WTC11 (cell line): Measurements from ENCODE around the gene SHROOM1. TPM values are rescaled to one million over a fixed set of nuclear protein-coding genes. Genes with fewer than 3 reads are reported as not detected.

ENCODE experiments used
- ATAC-seq: fragments of 200-7000 bp; cut with Tn5 transposase; 2 replicates; pipeline ENCODE4 v1.10.0; 2021; ENCODE audit warnings: mild to moderate bottlenecking, moderate library complexity
- CTCF ChIA-PET: fragments of 300-600 bp; sonication (Branson Sonifier 250); formaldehyde crosslinking; loops from one replicate; lab custom pipeline; 2021; ENCODE audit warnings: antibody characterized with exemption; lab: Charles Lee
- POLR2A ChIA-PET: fragments of 350-600 bp; sonication (Branson Sonifier 250); formaldehyde crosslinking; loops from one replicate; lab custom pipeline; 2021; ENCODE audit warnings: antibody characterized with exemption; lab: Charles Lee
- DNase-seq: peaks from one replicate; pipeline ENCODE4 v3.0.0; 2021; ENCODE audit warnings: low spot score
- H3K27ac Mint-ChIP-seq: 2 replicates; pipeline ENCODE4 v1.8.0; 2021; ENCODE audit warnings: mixed read lengths
- H3K27me3 Mint-ChIP-seq: 2 replicates; pipeline ENCODE4 v1.8.0; 2021; ENCODE audit warnings: low read depth, mild to moderate bottlenecking, moderate library complexity, mixed read lengths
- H3K36me3 Mint-ChIP-seq: 2 replicates; pipeline ENCODE4 v1.8.0; 2021; ENCODE audit warnings: mixed read lengths
- H3K4me1 Mint-ChIP-seq: 2 replicates; pipeline ENCODE4 v1.8.0; 2022; ENCODE audit warnings: mixed read lengths
- H3K4me3 Mint-ChIP-seq: 2 replicates; pipeline ENCODE4 v1.8.0; 2021; ENCODE audit warnings: mild to moderate bottlenecking, moderate library complexity, mixed read lengths
- H3K9me3 Mint-ChIP-seq: 2 replicates; pipeline ENCODE4 v1.8.0; 2021; ENCODE audit warnings: mixed read lengths
- AR ChIP-seq: fragments of 250-450 bp; sonication (Bioruptor Pico); IDR thresholded peaks from 2 replicates; pipeline ENCODE4 v1.9.0; 2021; ENCODE audit warnings: mild to moderate bottlenecking
- CREB1 ChIP-seq: sonication (generic); formaldehyde crosslinking; IDR thresholded peaks from 2 replicates; pipeline ENCODE4 v1.8.0; 2023; ENCODE audit warnings: mild to moderate bottlenecking, missing genetic modification reagents
- CREM ChIP-seq: sonication (generic); formaldehyde crosslinking; IDR thresholded peaks from 2 replicates; pipeline ENCODE4 v1.8.1; 2022; ENCODE audit warnings: mild to moderate bottlenecking, missing genetic modification reagents, moderate library complexity
- CTCF ChIP-seq: fragments of 200-600 bp; IDR thresholded peaks from 2 replicates; pipeline ENCODE4 v1.8.0; 2022; ENCODE audit warnings: antibody characterized with exemption
- ETV6 ChIP-seq: sonication (generic); formaldehyde crosslinking; IDR thresholded peaks from 2 replicates; pipeline ENCODE4 v1.8.1; 2022; ENCODE audit warnings: mild to moderate bottlenecking, missing genetic modification reagents
- GABPB1 ChIP-seq: sonication (generic); formaldehyde crosslinking; IDR thresholded peaks from 2 replicates; pipeline ENCODE4 v1.8.1; 2023; ENCODE audit warnings: mild to moderate bottlenecking, missing genetic modification reagents
- HMGXB4 ChIP-seq: sonication (generic); formaldehyde crosslinking; IDR thresholded peaks from 2 replicates; pipeline ENCODE4 v1.8.1; 2023; ENCODE audit warnings: mild to moderate bottlenecking, moderate library complexity, missing genetic modification reagents
- IRF2 ChIP-seq: sonication (generic); formaldehyde crosslinking; IDR thresholded peaks from 2 replicates; pipeline ENCODE4 v1.8.0; 2022; ENCODE audit warnings: low read depth, missing genetic modification reagents, borderline replicate concordance
- KAT7 ChIP-seq: sonication (generic); formaldehyde crosslinking; IDR thresholded peaks from 2 replicates; pipeline ENCODE4 v1.8.1; 2023; ENCODE audit warnings: missing genetic modification reagents, mild to moderate bottlenecking, borderline replicate concordance
- MLX ChIP-seq: sonication (generic); formaldehyde crosslinking; IDR thresholded peaks from 2 replicates; pipeline ENCODE4 v1.8.1; 2023; ENCODE audit warnings: mild to moderate bottlenecking, missing genetic modification reagents, moderate library complexity
- NFE2L1 ChIP-seq: sonication (generic); formaldehyde crosslinking; IDR thresholded peaks from 2 replicates; pipeline ENCODE4 v1.8.1; 2023; ENCODE audit warnings: missing genetic modification reagents
- PREB ChIP-seq: sonication (generic); formaldehyde crosslinking; IDR thresholded peaks from 2 replicates; pipeline ENCODE4 v1.8.1; 2022; ENCODE audit warnings: mild to moderate bottlenecking, missing genetic modification reagents, moderate library complexity, borderline replicate concordance
- SMAD3 ChIP-seq: sonication (generic); formaldehyde crosslinking; IDR thresholded peaks from 2 replicates; pipeline ENCODE4 v1.8.0; 2022; ENCODE audit warnings: missing genetic modification reagents, mild to moderate bottlenecking, borderline replicate concordance
- SMAD4 ChIP-seq: sonication (generic); formaldehyde crosslinking; IDR thresholded peaks from 2 replicates; pipeline ENCODE4 v1.8.0; 2022; ENCODE audit warnings: mild to moderate bottlenecking, missing genetic modification reagents
- TEAD4 ChIP-seq: sonication (generic); formaldehyde crosslinking; IDR thresholded peaks from 2 replicates; pipeline ENCODE4 v1.8.0; 2022; ENCODE audit warnings: mild to moderate bottlenecking, missing genetic modification reagents
- ZNF416 ChIP-seq: fragments of 250-450 bp; sonication (Bioruptor Pico); IDR thresholded peaks from 2 replicates; pipeline ENCODE4 v1.9.0; 2021; ENCODE audit warnings: mild to moderate bottlenecking, inconsistent platforms
- total RNA-seq: library from RNA; stranded (reverse); gene quantifications from 3 replicates; pipeline ENCODE4 v1.2.3, GENCODE V29; 2021

The SHROOM1 gene
- total RNA-seq, 1 experiment from 2014 or later: 8.1 TPM

GRCh38 chr5:132785365-132785764 lies 45.1 kb downstream of the SHROOM1 start:
- Mint-ChIP-seq H3K9me3 (peaks cover 6% of the 10 kb centered on the region), H3K4me1 (peaks cover 6% of the 10 kb centered on the region; the same call in 1 of the 2 replicates), H3K4me3 (no peak overlapping the region), H3K27ac (no peak overlapping the region), H3K36me3 (no peaks in the 10 kb centered on the region), H3K27me3 (peaks cover 14% of the 10 kb centered on the region)
- CTCF ChIA-PET: interaction anchor here (0.7 to 1.4 kb wide), 4 partner anchors 22 to 636 kb away, joined by 3 to 4 read pairs (median 3); partner anchors contain the start of gene CCNI2
- ATAC-seq: no peak
- TF ChIP-seq SMAD4: no peak
- no peak for TF ChIP-seq IRF2
- TF ChIP-seq, all 79 proteins: peak for 0
- no peak for DNase-seq
- POLR2A ChIA-PET: no interaction called here

GRCh38 chr5:132782101-132782500 lies 48.3 kb downstream of the SHROOM1 start:
- ATAC-seq: no peak
- H3K9me3 Mint-ChIP-seq: peaks cover 6% of the 10 kb centered on the region
- TF ChIP-seq KAT7 (CRISPR knock-in tag) (no peak), SMAD3 (CRISPR knock-in tag) (no peak), CREB1 (CRISPR knock-in tag) (no peak), ETV6 (no peak), ZNF416 (no peak), IRF2 (no peak), CREM (CRISPR knock-in tag) (no peak)
- POLR2A ChIA-PET: no interaction called here
- H3K27me3 Mint-ChIP-seq: peaks cover 38% of the 10 kb centered on the region
- CTCF ChIA-PET: interaction anchor here (1.4 kb wide), 1 partner anchor 25 kb away, joined by 5 read pairs; no protein-coding TSS in a partner anchor
- H3K36me3 Mint-ChIP-seq: no peaks in the 10 kb centered on the region
- H3K4me3 Mint-ChIP-seq: no peak overlapping the region
- H3K27ac Mint-ChIP-seq: no peak overlapping the region
- DNase-seq: no peak
- peaks cover 13% of the 10 kb centered on the region for H3K4me1 Mint-ChIP-seq

GRCh38 chr5:132781029-132781428 lies 49.4 kb downstream of the SHROOM1 start:
- Mint-ChIP-seq H3K36me3 (no peaks in the 10 kb centered on the region), H3K9me3 (peaks cover 3% of the 10 kb centered on the region), H3K4me3 (no peak overlapping the region), H3K27me3 (peaks cover 43% of the 10 kb centered on the region), H3K27ac (no peak overlapping the region), H3K4me1 (peaks cover 15% of the 10 kb centered on the region)
- ATAC-seq (no peak), DNase-seq (no peak)
- POLR2A ChIA-PET: no interaction called here
- CTCF ChIA-PET: no interaction called here
- TF ChIP-seq NFE2L1 (CRISPR knock-in tag) (no peak), PREB (CRISPR knock-in tag) (no peak), IRF2 (no peak), AR (no peak), CTCF (no peak), MLX (CRISPR knock-in tag) (no peak), TEAD4 (no peak), KAT7 (CRISPR knock-in tag) (no peak), GABPB1 (CRISPR knock-in tag) (no peak), HMGXB4 (no peak)
